ENCODE results near the gene STARD9. TPM values are rescaled to one million over a fixed set of nuclear protein-coding genes. Genes with fewer than 3 reads are reported as not detected.

The STARD9 gene
- 4.7 and 6.2 TPM in 2 replicates for total RNA-seq (2014; rRNA removed; shearing (Covaris generic))
- polyA plus RNA-seq (2016; fragmentation: Nextera tagmentation; extraction: Ambion mirVana): 1.2 and 1.8 TPM in 2 replicates
- long read RNA-seq: 0 reads

GRCh38 chr15:42575188-42576039 lies at the start of gene STARD9:
Gene STARD9 (plus strand): TSS chr15:42575606. CDS start chr15:42575716, 110 bp downstream.
- ATAC-seq: peak; percentile 93
- Histone ChIP-seq H4K20me1 (replicated peaks; ENCODE audit: insufficient read depth) (peaks cover 20% of the 10 kb centered on the region; the same call in 1 of the 2 replicates), H3K27ac (ENCODE audit: low read depth) (no peak within 1 kb of the TSS), H3K4me3 (peak within 1 kb of the TSS; percentile 78), H3K9me2 (ENCODE audit: insufficient read depth) (no peaks in the 10 kb centered on the region), H3K27me3 (ENCODE audit: insufficient read depth) (peaks cover 41% of the 10 kb centered on the region), H3K79me2 (replicated peaks; ENCODE audit: insufficient read depth) (peaks cover 8% of the 10 kb centered on the region), H3K36me3 (ENCODE audit: insufficient read depth) (no peaks in the 10 kb centered on the region), H3F3A (replicated peaks; ENCODE audit: low read depth) (peaks cover 8% of the 10 kb centered on the region; the same call in 1 of the 2 replicates), H3K4me2 (peak within 1 kb of the TSS; percentile 92), H3K4me1 (ENCODE audit: insufficient read depth) (peaks cover 3% of the 10 kb centered on the region; the same call in 1 of the 2 replicates), H2AFZ (peak within 1 kb of the TSS; percentile 94)
- H3K4me3 Mint-ChIP-seq: peak within 1 kb of the TSS; percentile 94
- H3K27me3 Mint-ChIP-seq (ENCODE audit: insufficient read depth, low read depth, poor library complexity): peaks cover 30% of the 10 kb centered on the region
- DNase-seq (ENCODE audit: low spot score): peak; percentile 99
- H3K9me3 Mint-ChIP-seq: no peaks in the 10 kb centered on the region
- H3K4me1 Mint-ChIP-seq: peaks cover 9% of the 10 kb centered on the region
- TF ChIP-seq NANOG (IDR thresholded peaks at IDR 0.05; ENCODE audit: borderline replicate concordance) (no peak), POLR2AphosphoS5 (IDR thresholded peaks at IDR 0.05; ENCODE audit: low read depth) (0 out of 2 replicates have a peak, but pooled peaks have one; percentile 52), ZNF462 (CRISPR knock-in tag; IDR thresholded peaks at IDR 0.05) (no peak), CREB1 (CRISPR knock-in tag; IDR thresholded peaks at IDR 0.05; ENCODE audit: low read depth) (no peak; the same call in 1 of the 2 replicates), STAT1 (IDR thresholded peaks at IDR 0.05; ENCODE audit: unreplicated experiment) (no peak)
- no peak within 1 kb of the TSS for H3K27ac Mint-ChIP-seq
- no peaks in the 10 kb centered on the region for H3K36me3 Mint-ChIP-seq (ENCODE audit: low read depth)

Measured in GM23338 (cell line).